ENCODE measurements around the gene GATA6. TPM values are rescaled to one million over a fixed set of nuclear protein-coding genes. Genes with fewer than 3 reads are reported as not detected.
"Not testable (repeated sequence)": the region's sequence is repeated elsewhere in the genome, so short reads cannot be mapped to it uniquely, and the experiment has no call there.

GATA6 gene
- polyA plus RNA-seq, 3 donors = 7.8 to 9.9 (median 9.2) TPM

GRCh38 chr18:22219568-22220355 is 50.4 kb downstream of the GATA6 start:
- DNase-seq (ENCODE audit: extremely low read depth in 1 of 11, low read depth in 9 of 11, low spot score in 4 of 11) = no peak

- DNase-seq (ENCODE audit: extremely low read depth in 1 of 11, low read depth in 9 of 11, low spot score in 4 of 11) = not testable (repeated sequence)
Measured at GRCh38 chr18:22220585-22220984, 51.2 kb downstream of the GATA6 start.

GRCh38 chr18:22221350-22221749 is 52.0 kb downstream of the GATA6 start:
- no peak for DNase-seq (ENCODE audit: extremely low read depth in 1 of 11, low read depth in 9 of 11, low spot score in 4 of 11)

- no peak for DNase-seq (ENCODE audit: extremely low read depth in 1 of 11, low read depth in 9 of 11, low spot score in 4 of 11)
Measured at GRCh38 chr18:22223254-22223964, 54.0 kb downstream of the GATA6 start.

GRCh38 chr18:22223965-22224322 is 54.6 kb downstream of the GATA6 start:
- DNase-seq (ENCODE audit: extremely low read depth in 1 of 11, low read depth in 9 of 11, low spot score in 4 of 11) = no peak

- no peak for DNase-seq (ENCODE audit: extremely low read depth in 1 of 11, low read depth in 9 of 11, low spot score in 4 of 11)
Measured at GRCh38 chr18:22224339-22224738, 55.0 kb downstream of the GATA6 start.

GRCh38 chr18:22226801-22227200 is 57.4 kb downstream of the GATA6 start:
- no peak for DNase-seq (ENCODE audit: extremely low read depth in 1 of 11, low read depth in 9 of 11, low spot score in 4 of 11)

- no peak for DNase-seq (ENCODE audit: extremely low read depth in 1 of 11, low read depth in 9 of 11, low spot score in 4 of 11)
Measured at GRCh38 chr18:22228976-22229375, 59.6 kb downstream of the GATA6 start.

- no peak for DNase-seq (ENCODE audit: extremely low read depth in 1 of 11, low read depth in 9 of 11, low spot score in 4 of 11)
Measured at GRCh38 chr18:22229456-22230124, 60.2 kb downstream of the GATA6 start.

- no peak for DNase-seq (ENCODE audit: extremely low read depth in 1 of 11, low read depth in 9 of 11, low spot score in 4 of 11)
Measured at GRCh38 chr18:22230471-22230945, 61.1 kb downstream of the GATA6 start.

GRCh38 chr18:22233266-22233665 is 63.9 kb downstream of the GATA6 start:
- no peak for DNase-seq (ENCODE audit: extremely low read depth in 1 of 11, low read depth in 9 of 11, low spot score in 4 of 11)

- DNase-seq (ENCODE audit: extremely low read depth in 1 of 11, low read depth in 9 of 11, low spot score in 4 of 11) = no peak
Measured at GRCh38 chr18:22238036-22238435, 68.6 kb downstream of the GATA6 start.

- no peak for DNase-seq (ENCODE audit: extremely low read depth in 1 of 11, low read depth in 9 of 11, low spot score in 4 of 11)
Measured at GRCh38 chr18:22238681-22239080, 69.3 kb downstream of the GATA6 start.

- peak in 1 of 11 donors; percentile 13 for DNase-seq (ENCODE audit: extremely low read depth in 1 of 11, low read depth in 9 of 11, low spot score in 4 of 11)
Measured at GRCh38 chr18:22241921-22242361, 72.6 kb downstream of the GATA6 start.

GRCh38 chr18:22243513-22243912 is 74.1 kb downstream of the GATA6 start:
- no peak for DNase-seq (ENCODE audit: extremely low read depth in 1 of 11, low read depth in 9 of 11, low spot score in 4 of 11)

GRCh38 chr18:22250026-22250425 is 80.6 kb downstream of the GATA6 start:
- DNase-seq (ENCODE audit: extremely low read depth in 1 of 11, low read depth in 9 of 11, low spot score in 4 of 11) = no peak

- DNase-seq (ENCODE audit: extremely low read depth in 1 of 11, low read depth in 9 of 11, low spot score in 4 of 11) = peak in 1 of 11 donors; percentile 15
Measured at GRCh38 chr18:22250591-22250996, 81.2 kb downstream of the GATA6 start.

All from renal cortex interstitium (tissue), 11 donors.